MCF 10A (cell line): Measurements from ENCODE around the gene ABCC1. TPM values are rescaled to one million over a fixed set of nuclear protein-coding genes. Genes with fewer than 3 reads are reported as not detected.
"Not testable (repeated sequence)": the region's sequence is repeated elsewhere in the genome, so short reads cannot be mapped to it uniquely, and the experiment has no call there.

Source experiments
- BruUV-seq: library from RNA; stranded (reverse); fragments of 400-500 nt; replicated peaks from 2 replicates; lab custom pipeline; 2021; lab: Mats Ljungman, UMichigan
- CTCF ChIA-PET: fragments of 300-600 bp; sonication (Branson Sonifier 250); formaldehyde crosslinking; extraction: SDS; loops from one replicate; lab custom pipeline; 2021; ENCODE audit warnings: antibody characterized with exemption, inconsistent platforms; lab: Yijun Ruan, JAX
- POLR2A ChIA-PET: fragments of 300-600, 350-650 bp; sonication (Branson Sonifier 250); formaldehyde crosslinking; extraction: SDS; loops from one replicate; lab custom pipeline; 2020; ENCODE audit warnings: antibody characterized with exemption, inconsistent platforms; lab: Yijun Ruan, JAX
- DNase-seq: peaks from one replicate; pipeline ENCODE4 v3.0.0-alpha.2; 2018; ENCODE audit not compliant: unreplicated experiment
- H3K27ac Mint-ChIP-seq: one replicate; pipeline ENCODE4 v1.8.0; 2022; ENCODE audit warnings: mild to moderate bottlenecking, low read depth, mixed read lengths; ENCODE audit not compliant: unreplicated experiment
- H3K27me3 Mint-ChIP-seq: one replicate; pipeline ENCODE4 v1.8.0; 2022; ENCODE audit warnings: mixed read lengths; ENCODE audit not compliant: insufficient read depth, unreplicated experiment
- H3K36me3 Mint-ChIP-seq: one replicate; pipeline ENCODE4 v1.8.0; 2022; ENCODE audit warnings: mild to moderate bottlenecking, moderate library complexity, mixed read lengths; ENCODE audit not compliant: insufficient read depth, unreplicated experiment
- H3K4me1 Mint-ChIP-seq: one replicate; pipeline ENCODE4 v1.8.0; 2022; ENCODE audit warnings: mixed read lengths; ENCODE audit not compliant: insufficient read depth, unreplicated experiment
- H3K4me3 Mint-ChIP-seq: one replicate; pipeline ENCODE4 v1.8.0; 2022; ENCODE audit warnings: mild to moderate bottlenecking, moderate library complexity, mixed read lengths; ENCODE audit not compliant: unreplicated experiment
- H3K9me3 Mint-ChIP-seq: one replicate; pipeline ENCODE4 v1.8.0; 2022; ENCODE audit warnings: mixed read lengths; ENCODE audit not compliant: unreplicated experiment
- intact Hi-C: fragments of 100-400 bp; cut with micrococcal nuclease; formaldehyde crosslinking; loops from 2 replicates; pipeline ENCODE4 v1.14.1; 2022
- total RNA-seq: library from RNA; stranded (reverse); gene quantifications from 2 replicates; pipeline ENCODE4 v1.2.3, GENCODE V29; 2022
- TF ChIP-seq, protein P1 (sequence below): fragments of 200-600 bp; IDR thresholded peaks from one replicate; pipeline ENCODE4 v1.8.0; 2022; ENCODE audit warnings: antibody characterized with exemption, mild to moderate bottlenecking; ENCODE audit not compliant: unreplicated experiment

The ABCC1 gene
- total RNA-seq, 1 experiment from 2014 or later = 72.5 TPM

DNA sequence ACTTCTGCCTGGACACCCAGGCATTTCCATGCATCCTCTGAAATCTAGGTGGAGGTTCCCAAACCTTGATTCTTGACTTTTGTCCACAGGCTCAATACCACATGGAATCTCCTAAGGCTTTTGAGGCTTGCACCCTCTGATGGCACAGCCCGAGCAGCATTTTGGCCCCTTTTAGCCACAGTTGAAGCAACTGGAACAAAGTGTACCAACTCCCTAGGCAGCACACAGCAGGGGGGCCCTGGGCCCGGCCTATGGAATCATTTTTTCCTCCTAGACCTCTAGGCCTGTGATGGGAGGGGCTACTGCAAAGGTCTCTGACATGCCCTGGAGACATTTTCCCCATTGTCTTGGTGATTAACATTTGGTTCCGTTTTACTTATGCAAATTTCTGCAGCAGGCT lies 32.0 kb downstream of the ABCC1 start:
- TF ChIP-seq, protein P1, sequence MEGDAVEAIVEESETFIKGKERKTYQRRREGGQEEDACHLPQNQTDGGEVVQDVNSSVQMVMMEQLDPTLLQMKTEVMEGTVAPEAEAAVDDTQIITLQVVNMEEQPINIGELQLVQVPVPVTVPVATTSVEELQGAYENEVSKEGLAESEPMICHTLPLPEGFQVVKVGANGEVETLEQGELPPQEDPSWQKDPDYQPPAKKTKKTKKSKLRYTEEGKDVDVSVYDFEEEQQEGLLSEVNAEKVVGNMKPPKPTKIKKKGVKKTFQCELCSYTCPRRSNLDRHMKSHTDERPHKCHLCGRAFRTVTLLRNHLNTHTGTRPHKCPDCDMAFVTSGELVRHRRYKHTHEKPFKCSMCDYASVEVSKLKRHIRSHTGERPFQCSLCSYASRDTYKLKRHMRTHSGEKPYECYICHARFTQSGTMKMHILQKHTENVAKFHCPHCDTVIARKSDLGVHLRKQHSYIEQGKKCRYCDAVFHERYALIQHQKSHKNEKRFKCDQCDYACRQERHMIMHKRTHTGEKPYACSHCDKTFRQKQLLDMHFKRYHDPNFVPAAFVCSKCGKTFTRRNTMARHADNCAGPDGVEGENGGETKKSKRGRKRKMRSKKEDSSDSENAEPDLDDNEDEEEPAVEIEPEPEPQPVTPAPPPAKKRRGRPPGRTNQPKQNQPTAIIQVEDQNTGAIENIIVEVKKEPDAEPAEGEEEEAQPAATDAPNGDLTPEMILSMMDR = no peak
- Mint-ChIP-seq H3K36me3 (peaks cover 24% of the 10 kb centered on the region), H3K27me3 (no peaks in the 10 kb centered on the region), H3K27ac (no peak overlapping the region), H3K4me1 (peaks cover 14% of the 10 kb centered on the region), H3K9me3 (peaks cover 8% of the 10 kb centered on the region), H3K4me3 (no peak overlapping the region)
- ChIA-PET POLR2A (no interaction called here), CTCF (no interaction called here)
- intact Hi-C loops = no loop called here
- no TSS peak for BruUV-seq
- DNase-seq = no peak

DNA sequence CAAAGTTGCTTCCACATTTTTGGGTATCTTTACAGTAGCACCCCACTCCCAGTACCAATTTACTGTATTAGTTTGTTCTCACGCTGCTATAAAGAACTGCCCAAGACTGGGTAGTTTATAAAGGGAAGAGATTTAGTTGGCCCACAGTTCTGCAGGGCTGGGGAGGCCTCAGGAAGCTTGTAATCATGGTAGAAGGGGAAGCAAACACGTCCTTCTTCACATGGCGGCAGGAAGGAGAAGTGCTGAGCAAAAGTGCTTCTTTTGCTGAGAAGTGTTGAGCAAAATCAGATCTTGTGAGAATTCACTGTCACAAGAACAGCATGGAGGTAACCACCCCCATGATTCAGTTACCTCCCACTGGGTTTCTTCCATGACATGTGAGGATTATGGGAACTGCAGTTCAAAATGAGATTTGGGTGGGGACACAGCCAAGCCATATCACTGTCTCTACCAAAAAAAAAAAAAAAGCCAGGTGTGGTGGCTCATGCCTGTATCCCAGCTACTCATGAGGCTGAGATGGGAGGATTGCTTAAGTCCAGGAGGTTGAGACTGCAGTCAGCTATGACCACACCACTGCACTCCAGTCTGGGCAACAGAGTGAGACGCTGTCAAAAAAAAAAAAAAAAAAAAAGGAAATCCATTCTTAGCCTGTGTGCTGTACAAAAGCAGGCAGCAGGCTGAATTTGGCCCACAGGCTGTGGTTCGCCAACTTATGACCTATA lies 32.9 kb downstream of the ABCC1 start:
- DNase-seq, H3K9me3 Mint-ChIP-seq, intact Hi-C loops, H3K27me3 Mint-ChIP-seq, BruUV-seq, CTCF ChIA-PET, POLR2A ChIA-PET, H3K4me3 Mint-ChIP-seq, H3K4me1 Mint-ChIP-seq, H3K27ac Mint-ChIP-seq: not testable (repeated sequence)
- peaks cover 30% of the 10 kb centered on the region for H3K36me3 Mint-ChIP-seq

DNA sequence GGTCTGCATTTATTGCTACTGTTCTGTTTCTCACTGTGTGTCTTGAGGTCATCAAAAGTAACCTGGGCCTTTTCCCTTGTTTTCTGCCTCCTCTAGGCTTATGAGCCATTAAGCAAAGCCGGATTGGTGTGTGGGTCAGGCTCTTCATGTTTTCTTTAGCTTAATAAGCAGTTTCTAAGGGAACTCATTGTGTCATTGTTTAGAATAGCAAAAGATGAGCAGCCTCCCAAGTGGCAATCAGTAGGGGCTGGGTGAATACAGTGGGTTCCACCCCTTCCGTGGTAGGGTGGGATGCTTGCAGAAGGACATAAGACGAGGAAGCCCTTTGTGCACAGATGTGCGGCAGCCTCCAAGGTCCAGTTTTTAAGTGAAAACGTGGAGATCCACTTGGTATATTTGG lies 34.5 kb downstream of the ABCC1 start:
- H3K27ac Mint-ChIP-seq = no peak overlapping the region
- DNase-seq = no peak
- peaks cover 16% of the 10 kb centered on the region for H3K4me1 Mint-ChIP-seq
- POLR2A ChIA-PET = no interaction called here
- peaks cover 19% of the 10 kb centered on the region for H3K36me3 Mint-ChIP-seq
- H3K9me3 Mint-ChIP-seq = peaks cover 8% of the 10 kb centered on the region
- no TSS peak for BruUV-seq
- CTCF ChIA-PET = no interaction called here
- intact Hi-C loops = no loop called here
- no peak overlapping the region for H3K4me3 Mint-ChIP-seq
- no peaks in the 10 kb centered on the region for H3K27me3 Mint-ChIP-seq
- TF ChIP-seq, protein P1 = no peak

DNA sequence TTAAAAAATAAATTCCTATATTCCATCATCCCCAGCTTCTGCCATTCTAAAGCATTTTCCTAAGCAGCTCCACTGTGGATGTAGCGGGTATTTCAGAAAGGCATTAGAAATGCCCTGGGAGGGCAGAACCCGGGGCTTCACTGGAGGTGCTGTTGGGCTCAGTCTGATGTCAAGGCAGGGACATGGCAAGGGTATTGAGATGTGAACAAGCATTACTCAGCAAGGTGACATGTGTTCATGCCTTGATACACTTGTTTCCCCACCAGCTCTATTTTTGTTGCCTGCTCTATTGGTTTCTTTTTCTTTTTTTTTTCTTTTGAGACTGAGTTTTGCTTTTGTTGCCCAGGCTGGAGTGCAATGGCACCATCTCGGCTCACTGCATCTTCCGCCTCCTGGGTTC lies 35.7 kb downstream of the ABCC1 start:
- Mint-ChIP-seq H3K4me3 (no peak overlapping the region), H3K9me3 (peaks cover 5% of the 10 kb centered on the region), H3K4me1 (peaks cover 15% of the 10 kb centered on the region), H3K27ac (no peak overlapping the region), H3K36me3 (peaks cover 12% of the 10 kb centered on the region), H3K27me3 (no peaks in the 10 kb centered on the region)
- BruUV-seq = no TSS peak
- CTCF ChIA-PET = interaction anchor here (0.6 to 1.0 kb wide), 2 partner anchors 8 to 98 kb away, joined by 3 read pairs; no protein-coding TSS in a partner anchor
- TF ChIP-seq, protein P1 = no peak
- POLR2A ChIA-PET = no interaction called here
- intact Hi-C loops = no loop called here
- DNase-seq = no peak
